ENCODE results near the gene PERM1. TPM values are rescaled to one million over a fixed set of nuclear protein-coding genes. Genes with fewer than 3 reads are reported as not detected.

The PERM1 gene
- total and polyA plus RNA-seq, 2 of the 8 experiments (the other 6 are each of a cell fraction or from before 2014, with no cell fraction given): not detected

GRCh38 chr1:997993-998744 is 16.3 kb upstream of the PERM1 start (continued):
- no peak for TF ChIP-seq ASH2L (IDR thresholded peaks at IDR 0.05; ENCODE audit: low read length)
- no peak for TF ChIP-seq CHD1 (IDR thresholded peaks at IDR 0.05; ENCODE audit: low read depth, low read length)
- TF ChIP-seq BRCA1 (IDR thresholded peaks at IDR 0.05; ENCODE audit: low read depth, low read length): no peak
- TF ChIP-seq KDM1A (IDR thresholded peaks at IDR 0.05; ENCODE audit: borderline replicate concordance, low read length): no peak
- no peak for TF ChIP-seq GTF2F1 (IDR thresholded peaks at IDR 0.05; ENCODE audit: borderline replicate concordance, low read depth, low read length)
- no peak for TF ChIP-seq SP4 (IDR thresholded peaks at IDR 0.05; ENCODE audit: low read length)
- TF ChIP-seq KDM5A (IDR thresholded peaks at IDR 0.05; ENCODE audit: low read length): no peak
- TF ChIP-seq CBX8 (IDR thresholded peaks at IDR 0.05; ENCODE audit: borderline replicate concordance, low read depth, low read length): no peak
- no peak for TF ChIP-seq NANOG (IDR thresholded peaks at IDR 0.05; ENCODE audit: insufficient read depth, low read depth, low read length, poor library complexity, severe bottlenecking)
- peak; percentile 40 for TF ChIP-seq E2F6 (IDR thresholded peaks at IDR 0.05)
- no peak for TF ChIP-seq TCF12 (IDR thresholded peaks at IDR 0.05; ENCODE audit: low read depth, low read length)
- TF ChIP-seq EP300 (IDR thresholded peaks at IDR 0.05; ENCODE audit: borderline replicate concordance in 1 of 2, low read depth in 2 of 2, low read length in 2 of 2): no peak
- no peak for TF ChIP-seq CREB1 (IDR thresholded peaks at IDR 0.05)
- peak in 1 of 2 experiments; percentile 14; a peak in 1 of 4 replicates for TF ChIP-seq RAD21 (IDR thresholded peaks at IDR 0.05 in 1 of 2, conservative IDR thresholded peaks at IDR 0.05 in 1 of 2; ENCODE audit: low read depth in 2 of 2, low read length in 2 of 2)
- TF ChIP-seq FOSL1 (IDR thresholded peaks at IDR 0.05; ENCODE audit: insufficient read depth, low read depth, low read length): no peak
- TF ChIP-seq POLR2AphosphoS5 (IDR thresholded peaks at IDR 0.05; ENCODE audit: low read depth, low read length): no peak
- no peak for TF ChIP-seq RBBP5 (IDR thresholded peaks at IDR 0.05; ENCODE audit: borderline replicate concordance, low read depth, low read length)
